Common myeloid progenitor, CD34-positive (primary cell): Measurements from ENCODE around the gene PRELID2.

ENCODE experiments used
- CTCF ChIA-PET: fragments of 350-600 bp; sonication (Branson Sonifier 250); formaldehyde crosslinking; loops from one replicate; lab custom pipeline; 2021; ENCODE audit warnings: antibody characterized with exemption; lab: Charles Lee
- POLR2A ChIA-PET: fragments of 350-600 bp; sonication (Branson Sonifier 250); formaldehyde crosslinking; loops from one replicate; lab custom pipeline; 2021; ENCODE audit warnings: antibody characterized with exemption; lab: Charles Lee
- DNase-seq, 3 donors: peaks; one replicate each; pipeline versions ENCODE4 v3.0.0 to v3.0.0-alpha.2; 2013
- H3K27ac ChIP-seq, 2 experiments: 1 replicate in 1 of 2; 2 replicates in 1 of 2; pipeline ENCODE4 v1.7.0; 2013; ENCODE audit warnings: inconsistent platforms in 2 of 2, low read length in 2 of 2, mild to moderate bottlenecking in 2 of 2, low read depth in 1 of 2, moderate library complexity in 1 of 2; ENCODE audit not compliant: severe bottlenecking in 2 of 2, insufficient read depth in 1 of 2, poor library complexity in 1 of 2
- H3K27me3 ChIP-seq, 5 experiments: replicated peaks in 2 of 5; 1 replicate in 3 of 5; 2 replicates in 2 of 5; pipeline versions ENCODE4 v1.6.1 to v1.7.0; 2013; ENCODE audit warnings: low read length in 4 of 5, mild to moderate bottlenecking in 2 of 5, moderate library complexity in 2 of 5, inconsistent platforms in 1 of 5; ENCODE audit not compliant: insufficient read depth in 5 of 5, control insufficient read depth in 4 of 5
- H3K36me3 ChIP-seq, 4 experiments: 1 replicate in 2 of 4; 2 replicates in 2 of 4; pipeline versions ENCODE4 v1.6.1 to v1.7.0; 2013; ENCODE audit warnings: low read length in 3 of 4, control low read depth in 1 of 4, mild to moderate bottlenecking in 1 of 4; ENCODE audit not compliant: control insufficient read depth in 4 of 4, insufficient read depth in 4 of 4
- H3K4me1 ChIP-seq, 4 experiments: 1 replicate in 3 of 4; 2 replicates in 1 of 4; pipeline versions ENCODE4 v1.6.1 to v1.7.1; 2013; ENCODE audit warnings: low read length in 3 of 4, mild to moderate bottlenecking in 3 of 4, control low read depth in 1 of 4, inconsistent platforms in 1 of 4, moderate library complexity in 1 of 4; ENCODE audit not compliant: control insufficient read depth in 4 of 4, insufficient read depth in 4 of 4; ENCODE audit errors: control extremely low read depth in 1 of 4
- H3K4me3 ChIP-seq, 7 experiments: 1 replicate in 4 of 7; 2 replicates in 3 of 7; pipeline versions ENCODE4 v1.5.1 to v1.7.0; 2013; ENCODE audit warnings: mild to moderate bottlenecking in 7 of 7, low read length in 6 of 7, moderate library complexity in 6 of 7, inconsistent platforms in 2 of 7, low read depth in 2 of 7, control low read depth in 1 of 7; ENCODE audit not compliant: insufficient read depth in 4 of 7, control insufficient read depth in 1 of 7; ENCODE audit errors: extremely low read depth in 1 of 7
- H3K9me3 ChIP-seq, 5 experiments: 1 replicate in 4 of 5; 2 replicates in 1 of 5; pipeline versions ENCODE4 v1.6.1 to v1.7.1; 2013; ENCODE audit warnings: low read length in 4 of 5, mild to moderate bottlenecking in 2 of 5, inconsistent platforms in 1 of 5, low read depth in 1 of 5, moderate library complexity in 1 of 5; ENCODE audit not compliant: control insufficient read depth in 4 of 5, insufficient read depth in 2 of 5; ENCODE audit errors: control extremely low read depth in 1 of 5
- WGBS: methylation state at CpG from one replicate; pipeline ENCODE4 v1.1.5; 2013; ENCODE audit not compliant: insufficient coverage; 5-methylcytosine and 5-hydroxymethylcytosine counted together

The PRELID2 gene

DNA sequence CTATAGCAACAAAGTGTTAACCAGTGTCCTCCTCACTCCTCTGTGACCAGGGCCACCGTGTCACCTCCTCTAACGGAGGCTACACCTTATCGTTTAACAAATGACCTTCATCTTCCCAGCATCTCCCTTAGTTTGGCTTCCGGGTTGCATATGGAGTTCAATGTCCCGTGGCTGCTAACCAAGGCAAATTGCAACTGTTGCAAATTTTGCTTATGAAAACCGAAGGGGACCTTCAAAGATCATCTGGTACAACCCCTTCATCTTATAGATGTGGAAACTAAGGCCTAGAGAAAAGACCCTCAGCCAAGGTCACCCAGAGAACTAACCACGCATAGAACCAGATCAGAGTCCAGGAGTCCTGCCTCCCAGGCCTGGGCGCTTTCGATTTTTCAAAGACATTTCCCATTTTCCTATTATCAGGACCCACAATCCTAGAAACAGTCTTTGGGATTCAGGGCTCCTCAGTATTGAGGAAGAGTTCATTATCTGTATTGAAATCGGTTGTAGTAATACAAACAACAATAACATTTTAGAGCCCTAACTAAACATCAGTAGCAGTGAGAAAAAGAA lies 1.4 kb downstream of the PRELID2 start:
- DNase-seq, result no peak
- WGBS, result 63% methylated on average over 4 of the region's 10 CpGs
- ChIA-PET POLR2A (no interaction called here), CTCF (interaction anchor here (1.1 to 4.6 kb wide), 2 partner anchors 7 to 11 kb away, joined by 4 to 31 read pairs; no protein-coding TSS in a partner anchor)
- Histone ChIP-seq H3K27me3 (no peaks in the 10 kb centered on the region), H3K27ac (no peak overlapping the region), H3K36me3 (no peaks in the 10 kb centered on the region), H3K4me1 (peaks cover 19 to 48% (median 39%) of the 10 kb centered on the region in 4 experiments), H3K4me3 (peak overlapping the region in 2 of 7 experiments; percentile 7 to 93), H3K9me3 (no peaks in the 10 kb centered on the region)

DNA sequence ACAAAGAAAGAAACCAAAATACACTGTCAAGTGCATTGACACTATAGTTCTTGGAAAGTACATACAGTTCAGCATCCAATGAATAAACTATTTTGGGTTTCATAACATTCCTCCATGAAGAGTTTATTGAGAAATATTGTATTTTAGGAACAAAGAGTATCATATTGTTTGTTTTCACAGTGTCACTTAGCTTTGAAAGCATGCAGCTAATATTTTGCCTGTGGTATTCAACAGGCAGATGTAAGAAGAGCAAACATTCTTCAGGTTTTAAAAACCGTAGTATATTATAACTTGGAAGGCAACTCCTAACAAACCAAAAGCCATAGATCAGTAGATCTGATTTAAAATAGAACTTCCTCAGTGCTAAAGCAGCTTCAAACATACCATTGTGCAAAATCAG lies 4.5 kb downstream of the PRELID2 start:
- Histone ChIP-seq H3K27ac (no peak overlapping the region), H3K27me3 (no peaks in the 10 kb centered on the region), H3K4me3 (no peak overlapping the region), H3K36me3 (no peaks in the 10 kb centered on the region), H3K4me1 (peaks cover 12 to 41% (median 32%) of the 10 kb centered on the region in 4 experiments), H3K9me3 (no peaks in the 10 kb centered on the region)
- WGBS, result no CpG with 5 or more reads among the region's 1 CpG
- ChIA-PET CTCF (interaction anchor here (0.9 to 3.3 kb wide), 8 partner anchors 14 to 1627 kb away, joined by 3 to 11 read pairs (median 3); no protein-coding TSS in a partner anchor), POLR2A (no interaction called here)
- DNase-seq, result no peak

DNA sequence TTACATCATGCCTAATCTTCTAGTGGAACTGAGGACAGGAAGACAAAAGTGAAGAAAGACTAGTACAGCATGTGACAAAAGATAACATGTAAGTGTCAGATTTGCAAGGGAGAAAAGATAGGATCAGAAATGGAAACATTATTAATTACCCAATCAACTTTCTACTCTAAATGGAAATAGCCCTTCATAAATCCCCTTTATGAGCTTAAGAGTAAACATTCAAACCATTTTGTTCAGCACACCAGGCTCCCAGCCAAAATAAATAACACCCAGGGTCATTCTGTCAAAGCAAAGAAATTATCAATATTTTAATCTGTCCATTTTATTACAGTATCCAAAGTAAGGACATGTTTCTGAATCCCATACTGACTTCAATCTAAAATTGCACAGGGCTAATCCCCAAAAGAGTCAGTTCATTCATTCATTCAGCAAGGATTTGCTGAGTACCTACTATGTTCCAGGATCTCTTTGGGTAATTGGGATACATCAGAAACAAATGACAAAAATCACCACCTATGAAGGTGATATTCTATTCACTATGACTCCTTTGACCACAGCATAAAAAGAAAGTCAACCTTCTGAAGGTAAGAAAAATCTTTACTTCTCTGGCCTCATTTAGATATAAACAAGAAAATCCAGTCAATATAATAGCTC lies 5.3 kb downstream of the PRELID2 start:
- CTCF ChIA-PET, result interaction anchor here (0.9 to 3.3 kb wide), 10 partner anchors 14 to 1626 kb away, joined by 3 to 11 read pairs (median 3); no protein-coding TSS in a partner anchor

DNA sequence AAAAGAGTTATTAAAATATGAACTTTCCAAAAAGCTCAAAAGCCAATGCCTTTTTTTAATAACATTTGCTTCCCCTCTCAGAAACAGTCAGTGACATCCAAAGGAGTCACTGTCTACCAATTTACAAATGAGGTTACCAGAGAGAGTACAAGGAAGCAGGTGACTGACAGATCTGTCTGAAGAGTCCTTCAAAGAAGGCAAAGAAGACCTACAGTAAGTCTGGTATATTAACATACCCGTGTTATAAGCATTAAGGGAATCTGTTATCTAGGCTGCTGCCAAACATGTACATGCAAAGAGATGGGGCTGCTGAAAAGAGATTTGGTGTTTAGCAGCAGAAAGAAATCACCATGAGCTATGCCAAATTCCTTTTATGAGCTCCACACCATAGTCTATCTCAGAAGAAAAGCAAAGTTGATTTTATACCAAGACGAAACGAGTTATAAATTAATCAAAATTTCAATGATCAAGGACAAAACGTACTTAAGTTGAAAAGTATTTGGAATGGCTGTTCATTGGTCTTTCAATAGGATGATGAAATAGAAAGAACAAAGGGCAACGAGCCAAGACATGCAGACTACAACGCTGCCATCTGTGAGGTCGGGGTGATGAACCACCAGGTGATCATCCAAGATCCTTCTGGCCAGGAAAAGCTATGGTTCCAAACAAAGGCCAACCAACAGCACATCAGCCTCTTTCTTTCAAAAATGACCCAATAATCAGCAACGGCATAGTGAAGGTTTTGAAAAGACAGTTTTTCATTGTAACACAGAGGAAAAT lies 8.1 kb downstream of the PRELID2 start:
- Histone ChIP-seq H3K4me1 (peaks cover 10 to 29% (median 22%) of the 10 kb centered on the region in 4 experiments), H3K27me3 (no peaks in the 10 kb centered on the region), H3K9me3 (no peaks in the 10 kb centered on the region), H3K4me3 (no peak overlapping the region), H3K27ac (no peak overlapping the region), H3K36me3 (peaks cover 0 to 3% (median 0%) of the 10 kb centered on the region in 4 experiments)
- ChIA-PET POLR2A (no interaction called here), CTCF (interaction anchor here (0.9 to 3.5 kb wide), 20 partner anchors 9 to 1623 kb away, joined by 3 to 31 read pairs (median 4); partner anchors contain the start of gene PRELID2)
- DNase-seq, result no peak
- whole genome bisulfite sequencing, result 95% methylated on average over 7 of the region's 8 CpGs

More for the DNA sequence above, 5.3 kb downstream of the PRELID2 start:
- peaks cover 12 to 37% (median 29%) of the 10 kb centered on the region in 4 experiments for H3K4me1 ChIP-seq
- no peak for DNase-seq
- H3K36me3 ChIP-seq, result no peaks in the 10 kb centered on the region
- POLR2A ChIA-PET, result no interaction called here
- H3K27ac ChIP-seq, result no peak overlapping the region
- H3K27me3 ChIP-seq, result no peaks in the 10 kb centered on the region
- no peak overlapping the region for H3K4me3 ChIP-seq
- H3K9me3 ChIP-seq, result no peaks in the 10 kb centered on the region

DNA sequence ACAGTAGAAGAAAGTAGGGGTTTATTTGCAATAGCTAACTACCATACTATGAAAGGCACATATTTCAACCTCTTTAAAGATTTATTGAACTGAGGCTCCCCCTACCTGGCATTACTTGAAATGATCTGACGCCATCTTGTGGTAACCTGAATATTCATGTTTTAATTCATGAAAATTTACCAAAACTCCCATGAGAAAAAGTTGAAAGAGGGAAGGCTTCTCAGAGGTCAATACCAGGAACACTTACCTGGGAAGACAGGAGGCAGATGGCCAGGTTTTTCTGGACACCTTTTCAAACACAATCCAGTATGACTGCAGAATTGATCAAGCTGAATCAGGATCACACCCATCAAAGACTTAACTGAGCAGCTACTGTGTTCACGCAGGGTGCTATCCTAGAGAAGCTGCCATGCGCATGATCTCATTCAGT lies 9.4 kb downstream of the PRELID2 start:
- no peak overlapping the region for H3K4me3 ChIP-seq
- no peak overlapping the region for H3K27ac ChIP-seq
- DNase-seq, result peak; percentile 65 to 77 (median 76)
- peaks cover 8 to 22% (median 14%) of the 10 kb centered on the region in 4 experiments for H3K4me1 ChIP-seq
- peaks cover 0 to 10% (median under 1%) of the 10 kb centered on the region in 4 experiments for H3K36me3 ChIP-seq
- POLR2A ChIA-PET, result no interaction called here
- CTCF ChIA-PET, result interaction anchor here (0.9 to 3.5 kb wide), 24 partner anchors 10 to 1622 kb away, joined by 3 to 31 read pairs (median 4); partner anchors contain the start of gene PRELID2
- H3K27me3 ChIP-seq, result no peaks in the 10 kb centered on the region
- H3K9me3 ChIP-seq, result no peaks in the 10 kb centered on the region
- no CpG with 5 or more reads among the region's 3 CpGs for WGBS

DNA sequence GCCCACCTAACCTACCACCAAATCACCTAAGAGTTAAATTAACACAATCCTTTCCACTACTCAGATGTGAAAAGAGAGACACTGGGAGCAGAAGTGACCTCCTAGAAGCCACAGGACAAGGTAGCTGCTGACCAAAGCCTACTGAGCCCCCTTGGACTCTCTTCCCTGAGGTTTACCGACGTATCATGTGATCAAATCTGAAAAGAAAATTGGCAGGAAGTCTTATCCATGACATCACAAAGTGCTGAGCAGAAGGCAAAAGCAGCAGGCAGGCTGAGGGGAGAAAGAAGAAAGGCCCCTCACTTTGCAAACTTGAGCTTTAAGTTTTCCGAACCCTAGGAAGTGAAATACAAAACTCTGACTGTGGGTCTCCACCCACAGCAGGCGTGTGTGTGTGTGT lies 11.1 kb downstream of the PRELID2 start:
- POLR2A ChIA-PET, result no interaction called here
- Histone ChIP-seq H3K27ac (no peak overlapping the region), H3K27me3 (no peaks in the 10 kb centered on the region), H3K9me3 (no peaks in the 10 kb centered on the region), H3K36me3 (peaks cover 0 to 12% (median under 1%) of the 10 kb centered on the region in 4 experiments), H3K4me3 (no peak overlapping the region), H3K4me1 (peaks cover 0 to 6% (median 2%) of the 10 kb centered on the region in 4 experiments)
- CTCF ChIA-PET, result interaction anchor here (0.9 to 2.0 kb wide), 5 partner anchors 18 to 305 kb away, joined by 3 to 7 read pairs (median 3); no protein-coding TSS in a partner anchor
- DNase-seq, result peak in 2 of 3 donors; percentile 9 to 26
- WGBS, result 29% methylated on average over 2 of the region's 4 CpGs
